GM21723 (cell line): ENCODE results near the gene OR10G7.
"Not testable (repeated sequence)": the region's sequence is repeated elsewhere in the genome, so short reads cannot be mapped to it uniquely, and the experiment has no call there.

ENCODE experiments used
- ATAC-seq: cut with Tn5 transposase; IDR thresholded peaks from one replicate; pipeline ENCODE4 v1.9.1; 2021; ENCODE audit warnings: mild to moderate bottlenecking, moderate library complexity; ENCODE audit not compliant: unreplicated experiment

The OR10G7 gene

DNA sequence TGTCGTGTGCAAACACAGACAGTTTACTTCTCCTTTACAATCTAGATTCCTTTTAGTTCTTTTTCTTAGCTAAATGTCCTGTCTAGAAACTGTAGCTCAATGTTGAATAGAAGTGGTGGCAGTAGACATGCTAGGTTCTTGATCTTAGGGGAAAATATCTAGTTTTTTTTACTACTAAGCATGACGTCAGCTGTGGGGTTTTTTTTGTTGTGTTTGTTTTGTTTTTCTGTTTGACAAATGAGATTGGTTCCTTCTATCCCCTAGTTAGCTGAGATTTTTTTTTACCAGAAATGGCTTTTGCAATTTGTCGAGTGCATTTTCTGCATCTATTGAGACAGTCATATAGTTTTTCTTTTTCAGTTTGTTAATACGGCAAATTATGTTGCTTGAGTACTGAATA lies 2.3 kb upstream of the OR10G7 start:
- ATAC-seq: no peak

DNA sequence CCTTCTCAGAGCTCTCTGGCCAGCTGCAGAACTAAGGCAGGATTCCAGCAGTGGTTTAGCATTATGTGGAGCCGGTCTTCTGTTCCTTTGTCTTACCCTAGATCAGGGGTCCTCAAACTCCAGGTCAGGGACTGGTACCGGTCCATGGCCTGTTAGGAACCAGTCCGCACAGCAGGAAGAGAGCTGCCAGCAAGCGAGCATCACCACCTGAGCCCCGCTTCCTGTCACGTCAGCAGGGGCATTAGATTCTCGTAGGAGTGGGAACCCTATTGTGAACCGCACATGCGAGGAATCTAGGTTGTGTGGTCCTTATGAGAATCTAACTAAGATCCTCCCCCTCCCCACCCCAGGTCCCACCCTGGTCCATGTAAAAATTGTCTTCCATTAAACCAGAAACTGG lies 1.6 kb downstream of the OR10G7 start:
- no peak for ATAC-seq

DNA sequence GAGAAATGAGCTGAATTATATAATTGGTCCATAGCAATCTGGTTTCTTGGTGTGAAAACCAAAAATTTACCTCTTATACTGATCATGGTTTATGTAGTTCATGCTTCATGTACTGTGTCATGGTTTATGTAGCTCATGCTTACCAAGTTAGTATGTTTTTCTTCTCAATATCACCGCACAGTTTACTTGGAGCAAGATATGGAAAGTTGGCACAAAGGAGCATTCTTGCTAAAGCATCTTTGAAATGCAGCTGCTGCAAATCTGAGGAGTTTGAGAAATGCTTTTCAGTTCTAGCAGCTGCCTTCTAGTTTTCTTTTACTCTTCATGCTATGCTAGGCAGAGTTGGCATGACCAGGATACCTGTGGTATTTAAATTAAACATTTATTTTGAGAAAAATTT lies 4.5 kb downstream of the OR10G7 start:
- ATAC-seq: no peak

DNA sequence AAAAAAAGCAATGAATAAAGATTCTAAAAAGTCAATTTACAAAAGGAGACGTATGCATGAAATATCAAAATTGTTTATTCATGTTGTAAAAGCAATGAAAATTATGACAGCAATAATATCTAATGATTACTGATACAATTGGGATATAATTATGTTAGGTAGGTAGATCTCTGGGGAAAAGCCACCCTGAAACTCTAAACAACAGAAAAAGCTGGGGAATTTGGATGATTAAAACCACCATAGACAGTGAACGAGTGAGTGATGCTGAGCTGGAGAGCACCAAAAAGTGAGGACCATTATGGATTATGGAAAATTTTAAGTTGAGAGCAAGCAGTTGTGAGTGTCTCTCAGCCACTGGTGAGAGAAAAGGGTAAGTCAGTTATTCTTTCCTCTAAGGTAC lies 14.6 kb downstream of the OR10G7 start, which contains the start of gene OR10G8:
Gene OR10G8 (plus strand): TSS at position 301 of the 400 bp plus-strand sequence. CDS start 2,825 bp downstream, outside the sequence.
- ATAC-seq: no peak

DNA sequence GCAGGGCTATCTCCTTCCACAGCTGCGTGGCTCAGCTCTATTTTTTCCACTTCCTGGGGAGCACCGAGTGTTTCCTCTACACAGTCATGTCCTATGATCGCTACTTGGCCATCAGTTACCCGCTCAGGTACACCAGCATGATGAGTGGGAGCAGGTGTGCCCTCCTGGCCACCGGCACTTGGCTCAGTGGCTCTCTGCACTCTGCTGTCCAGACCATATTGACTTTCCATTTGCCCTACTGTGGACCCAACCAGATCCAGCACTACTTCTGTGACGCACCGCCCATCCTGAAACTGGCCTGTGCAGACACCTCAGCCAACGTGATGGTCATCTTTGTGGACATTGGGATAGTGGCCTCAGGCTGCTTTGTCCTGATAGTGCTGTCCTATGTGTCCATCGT lies 25.3 kb downstream of the OR10G7 start:
- not testable (repeated sequence) for ATAC-seq

DNA sequence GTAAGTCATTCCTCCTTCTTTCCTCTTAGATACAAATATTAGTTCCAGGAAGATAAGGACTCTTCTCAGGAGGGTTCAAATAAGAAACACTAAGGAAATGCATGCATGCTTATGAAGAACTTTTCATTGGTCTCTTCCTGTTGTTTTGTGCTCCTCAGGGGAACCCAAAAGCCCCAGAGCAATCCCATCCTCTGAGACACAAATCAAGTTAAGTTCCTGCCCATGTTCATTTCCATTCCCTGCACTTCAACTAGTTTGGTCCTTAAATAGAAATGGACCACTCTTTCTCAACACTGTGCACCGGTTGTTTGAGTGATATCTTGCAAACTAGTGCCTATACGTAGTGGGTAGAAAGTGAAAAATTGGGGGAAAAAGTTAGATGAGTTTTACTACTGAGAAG lies 28.4 kb downstream of the OR10G7 start, which contains the start of gene OR10G4:
Gene OR10G4 (plus strand): TSS at position 301 of the 400 bp plus-strand sequence. CDS start 2,578 bp downstream, outside the sequence.
- no peak for ATAC-seq

DNA sequence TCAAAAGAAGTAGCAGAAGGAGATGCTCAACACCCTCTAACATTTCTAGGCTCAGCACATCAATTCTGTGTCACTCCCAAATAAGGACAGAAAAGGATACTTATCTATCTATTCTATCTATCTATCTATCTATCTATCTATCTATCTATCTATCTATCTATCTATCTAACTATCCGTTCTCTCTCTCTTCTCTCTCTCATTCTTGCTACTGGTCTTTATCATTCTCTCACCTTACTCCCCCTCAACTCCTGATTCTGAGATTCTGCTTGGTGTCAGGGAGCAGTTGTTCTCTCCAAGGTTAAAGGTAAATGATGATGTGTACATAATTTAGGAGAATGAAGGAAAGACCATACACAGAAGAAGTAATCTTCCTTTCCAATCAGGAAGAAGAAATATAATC lies 46.0 kb downstream of the OR10G7 start, which contains the start of gene OR10G6:
Gene OR10G6 (minus strand): TSS at position 43 of the 400 bp plus-strand sequence. CDS start 0 bp downstream, at position 43.
- no peak for ATAC-seq
